Colonic mucosa (tissue), 4 donors: ENCODE measurements around the gene CACNB1. TPM values are rescaled to one million over a fixed set of nuclear protein-coding genes. Genes with fewer than 3 reads are reported as not detected.

Experiments used
- DNase-seq: peaks from one replicate; pipeline ENCODE4 v3.0.0-alpha.2; 2020
- H3K27ac ChIP-seq: fragments of 200-600 bp; one replicate; pipeline ENCODE4 v1.8.0; 2021
- H3K27me3 ChIP-seq: fragments of 200-600 bp; one replicate; pipeline ENCODE4 v1.8.0; 2021
- H3K36me3 ChIP-seq: fragments of 200-600 bp; one replicate; pipeline ENCODE4 v1.8.0; 2021
- H3K4me1 ChIP-seq: fragments of 200-600 bp; one replicate; pipeline ENCODE4 v1.8.0; 2021; ENCODE audit warnings: mild to moderate bottlenecking
- H3K4me3 ChIP-seq: fragments of 200-600 bp; one replicate; pipeline ENCODE4 v1.8.0; 2021
- H3K9ac ChIP-seq, 2 donors: one replicate each; pipeline ENCODE4 v1.7.0; 2013; ENCODE audit warnings: control low read depth in 2 of 2, low read depth in 2 of 2, low read length in 2 of 2
- H3K9me3 ChIP-seq: fragments of 200-600 bp; one replicate; pipeline ENCODE4 v1.8.0; 2021
- intact Hi-C: fragments of 100-400 bp; cut with DNase I; formaldehyde crosslinking; loops from one replicate; pipeline ENCODE4 v1.14.1; 2022
- total RNA-seq, 2 donors: library from RNA; stranded (reverse); fragmentation: NEBNext Ultra II Directional in 1 of 2; extraction: Animal tissue kit (Norgen Biotek cat#: 25700) in 1 of 2; gene quantifications; one replicate each; pipeline ENCODE4 v1.2.1, GENCODE V29; 2021
- TF ChIP-seq, protein P1 (sequence below): fragments of 200-600 bp; IDR thresholded peaks from one replicate; pipeline ENCODE4 v1.8.0; 2022; ENCODE audit warnings: antibody characterized with exemption, mild to moderate bottlenecking
- donor health status: healthy.
- donor health status: DM: no; HTN: no; CAD: no.
- donor health status: DM: no; HTN: no; CAD: no.

The CACNB1 gene
- total RNA-seq, 2 donors from 2014 or later = 5.9 to 8.8 TPM

DNA sequence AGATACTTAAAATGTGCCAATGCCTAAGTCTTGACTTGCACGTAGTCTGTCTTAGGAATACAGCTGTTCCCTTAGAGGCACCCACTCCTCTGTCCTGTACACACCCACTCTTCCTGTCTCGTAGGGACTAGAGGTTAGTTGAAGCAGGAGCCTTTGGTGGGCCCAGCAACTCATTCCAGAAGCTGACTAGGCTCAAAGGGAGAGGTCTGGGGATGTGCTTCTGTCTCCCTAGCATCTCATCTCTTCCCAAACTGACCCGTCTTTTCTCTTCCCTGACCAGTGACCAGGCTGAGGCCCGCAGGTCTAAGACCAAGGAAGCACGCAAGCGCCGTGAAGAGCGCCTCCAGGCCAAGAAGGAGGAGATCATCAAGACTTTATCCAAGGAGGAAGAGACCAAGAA lies 6.8 kb upstream of the CACNB1 start:
- Histone ChIP-seq H3K27ac (no peak overlapping the region), H3K9ac (no peak overlapping the region), H3K27me3 (no peaks in the 10 kb centered on the region), H3K4me1 (peaks cover 17% of the 10 kb centered on the region), H3K4me3 (no peak overlapping the region), H3K9me3 (no peaks in the 10 kb centered on the region), H3K36me3 (peaks cover 17% of the 10 kb centered on the region)
- no peak for DNase-seq
- TF ChIP-seq, protein P1, sequence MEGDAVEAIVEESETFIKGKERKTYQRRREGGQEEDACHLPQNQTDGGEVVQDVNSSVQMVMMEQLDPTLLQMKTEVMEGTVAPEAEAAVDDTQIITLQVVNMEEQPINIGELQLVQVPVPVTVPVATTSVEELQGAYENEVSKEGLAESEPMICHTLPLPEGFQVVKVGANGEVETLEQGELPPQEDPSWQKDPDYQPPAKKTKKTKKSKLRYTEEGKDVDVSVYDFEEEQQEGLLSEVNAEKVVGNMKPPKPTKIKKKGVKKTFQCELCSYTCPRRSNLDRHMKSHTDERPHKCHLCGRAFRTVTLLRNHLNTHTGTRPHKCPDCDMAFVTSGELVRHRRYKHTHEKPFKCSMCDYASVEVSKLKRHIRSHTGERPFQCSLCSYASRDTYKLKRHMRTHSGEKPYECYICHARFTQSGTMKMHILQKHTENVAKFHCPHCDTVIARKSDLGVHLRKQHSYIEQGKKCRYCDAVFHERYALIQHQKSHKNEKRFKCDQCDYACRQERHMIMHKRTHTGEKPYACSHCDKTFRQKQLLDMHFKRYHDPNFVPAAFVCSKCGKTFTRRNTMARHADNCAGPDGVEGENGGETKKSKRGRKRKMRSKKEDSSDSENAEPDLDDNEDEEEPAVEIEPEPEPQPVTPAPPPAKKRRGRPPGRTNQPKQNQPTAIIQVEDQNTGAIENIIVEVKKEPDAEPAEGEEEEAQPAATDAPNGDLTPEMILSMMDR = no peak
- intact Hi-C loops = no loop called here

DNA sequence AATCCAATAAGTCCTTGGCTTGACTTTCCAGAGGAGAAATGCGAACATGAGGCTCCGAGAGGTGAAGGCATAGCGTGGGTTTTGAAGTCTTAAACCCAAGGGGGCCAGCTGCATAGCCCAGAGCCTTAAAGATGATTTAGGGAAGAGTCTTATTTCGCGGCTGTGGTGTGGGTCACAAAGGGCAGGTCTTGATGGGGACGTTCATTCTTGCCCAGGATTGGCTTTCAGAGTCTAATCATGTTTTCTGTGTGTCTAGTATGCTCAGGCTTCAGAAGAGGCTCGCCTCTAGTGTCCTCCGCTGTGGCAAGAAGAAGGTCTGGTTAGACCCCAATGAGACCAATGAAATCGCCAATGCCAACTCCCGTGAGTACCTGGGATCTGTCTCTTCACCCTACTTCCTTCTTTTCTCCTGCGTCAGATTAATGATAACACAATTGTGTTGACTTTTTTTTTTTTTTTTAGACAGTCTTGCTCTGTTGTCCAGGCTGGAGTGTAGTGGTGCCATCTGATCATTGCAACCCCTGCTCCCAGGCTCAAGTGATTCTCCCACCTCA lies 3.6 kb upstream of the CACNB1 start:
- Histone ChIP-seq H3K36me3 (peaks cover 17% of the 10 kb centered on the region), H3K27ac (peak overlapping the region; percentile 91), H3K9me3 (no peaks in the 10 kb centered on the region), H3K4me3 (peak overlapping the region; percentile 96), H3K27me3 (no peaks in the 10 kb centered on the region), H3K9ac (peak overlapping the region; percentile 90 to 99), H3K4me1 (peaks cover 10% of the 10 kb centered on the region)
- TF ChIP-seq, protein P1 = no peak
- intact Hi-C loops = no loop called here
- DNase-seq = no peak

DNA sequence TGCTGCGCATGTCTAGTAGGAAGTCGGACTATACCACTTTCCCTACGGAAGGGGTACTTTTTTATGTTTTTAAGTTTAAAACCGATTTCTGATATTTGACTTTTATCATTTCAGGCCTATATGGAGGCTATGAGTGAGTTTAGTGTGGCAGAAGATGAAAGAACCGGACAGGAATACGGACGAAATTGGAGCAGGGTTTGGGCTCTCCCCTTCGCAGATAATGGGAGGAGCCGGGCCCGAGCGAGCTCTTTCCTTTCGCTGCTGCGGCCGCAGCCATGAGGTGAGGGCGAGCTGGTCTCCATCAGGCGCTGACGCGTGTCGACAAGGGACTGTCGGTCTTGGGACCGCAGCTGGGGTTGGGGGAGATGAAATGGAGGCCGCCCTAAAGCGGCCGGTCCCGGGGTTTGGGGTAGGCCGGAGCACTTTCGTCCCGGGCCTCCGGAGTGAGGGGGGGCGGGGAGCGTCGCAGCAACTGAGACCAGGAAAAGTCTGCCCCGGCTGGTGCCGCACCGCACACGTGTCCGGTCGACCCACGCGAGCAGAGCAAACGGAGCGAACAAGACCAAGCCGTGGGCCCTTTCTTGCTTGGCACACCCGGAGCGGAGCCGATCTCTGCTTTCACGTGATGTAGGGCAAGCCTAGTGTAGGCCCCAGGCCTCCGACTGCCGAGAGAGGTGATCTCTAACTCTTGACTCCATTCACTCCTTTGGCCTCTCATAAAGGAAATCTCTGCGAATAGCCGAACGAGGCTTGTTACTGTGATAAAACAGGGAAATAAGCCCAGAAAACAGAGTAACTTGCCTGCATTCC lies 2.8 kb upstream of the CACNB1 start, which contains the start of gene RPL19:
Gene RPL19 (plus strand): TSS at position 214 of the 810 bp plus-strand sequence. CDS start 62 bp downstream, at position 276.
- Histone ChIP-seq H3K4me1 (peaks cover 10% of the 10 kb centered on the region), H3K27me3 (no peaks in the 10 kb centered on the region), H3K9ac (peak within 1 kb of the TSS; percentile 90 to 99), H3K9me3 (no peaks in the 10 kb centered on the region), H3K36me3 (peaks cover 17% of the 10 kb centered on the region), H3K4me3 (peak within 1 kb of the TSS; percentile 96), H3K27ac (peak within 1 kb of the TSS; percentile 91)
- TF ChIP-seq, protein P1 = no peak
- intact Hi-C loops = no loop called here
- DNase-seq = peak; percentile 79

DNA sequence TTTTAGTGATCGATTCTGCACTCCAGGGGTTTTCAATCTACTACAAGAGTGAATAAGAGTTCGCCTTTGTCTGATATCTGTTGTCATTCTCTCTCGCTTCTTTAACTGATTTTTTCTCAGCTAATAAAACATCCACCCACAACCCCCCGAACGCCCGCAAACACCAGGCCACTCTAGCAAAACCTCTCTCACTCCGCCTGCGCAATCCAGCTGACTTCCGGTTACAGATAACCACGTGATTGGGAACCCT lies 2.3 kb upstream of the CACNB1 start:
- no peaks in the 10 kb centered on the region for H3K27me3 ChIP-seq
- peaks cover 10% of the 10 kb centered on the region for H3K4me1 ChIP-seq
- intact Hi-C loops = no loop called here

DNA sequence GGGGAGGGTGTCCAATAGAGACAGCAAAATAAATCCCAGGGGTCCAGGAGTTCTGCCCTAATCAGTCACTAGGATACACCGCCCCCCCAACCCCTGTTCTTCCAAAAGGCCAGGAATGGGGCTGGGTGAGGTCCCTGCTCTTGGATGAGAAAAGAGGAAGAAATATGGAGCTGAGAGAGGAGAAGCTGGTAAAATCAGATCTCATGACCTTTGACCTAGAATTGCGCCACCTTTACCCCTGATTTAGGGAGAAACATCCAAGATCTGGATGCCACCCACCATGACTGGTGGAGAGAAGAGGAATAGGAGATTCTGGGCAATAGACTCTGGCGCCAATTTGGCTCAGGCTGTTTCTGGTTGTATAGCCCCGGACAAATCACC lies 707 bp upstream of the CACNB1 start:
- TF ChIP-seq, protein P1 = no peak

More for the DNA sequence above, 2.3 kb upstream of the CACNB1 start:
- DNase-seq = peak; percentile 91
- Histone ChIP-seq H3K27ac (peak overlapping the region; percentile 91), H3K9me3 (no peaks in the 10 kb centered on the region), H3K9ac (peak overlapping the region; percentile 26 to 99), H3K4me3 (peak overlapping the region; percentile 96), H3K36me3 (peaks cover 16% of the 10 kb centered on the region)
- TF ChIP-seq, protein P1 = no peak

More for the DNA sequence above, 707 bp upstream of the CACNB1 start:
- no peak for DNase-seq
- peaks cover 10% of the 10 kb centered on the region for H3K4me1 ChIP-seq
- H3K9me3 ChIP-seq = no peaks in the 10 kb centered on the region
- H3K36me3 ChIP-seq = peaks cover 11% of the 10 kb centered on the region
- H3K27me3 ChIP-seq = no peaks in the 10 kb centered on the region
- peak overlapping the region in 1 of 2 donors; percentile 21 for H3K9ac ChIP-seq
- H3K27ac ChIP-seq = peak overlapping the region; percentile 91
- H3K4me3 ChIP-seq = no peak overlapping the region
- intact Hi-C loops = no loop called here
